Measurements from ENCODE around the gene MED4. TPM values are rescaled to one million over a fixed set of nuclear protein-coding genes. Genes with fewer than 3 reads are reported as not detected.

Gene MED4
- total RNA-seq, 6 donors from 2014 or later = 23.2 to 41.8 (median 35.5) TPM

GRCh38 chr13:48029859-48030258, 65.0 kb downstream of the MED4 start:
- H3K4me1 ChIP-seq = no peaks in the 10 kb centered on the region
- no peak overlapping the region for H3K4me3 ChIP-seq
- peaks cover 0 to 11% (median 3%) of the 10 kb centered on the region in 4 donors for H3K9me3 ChIP-seq
- whole genome bisulfite sequencing, 2 donors = 43 to 89% methylated on average over 2 of the region's 2 CpGs
- H3K36me3 ChIP-seq = no peaks in the 10 kb centered on the region
- no peaks in the 10 kb centered on the region for H3K27me3 ChIP-seq
- H3K27ac ChIP-seq = no peak overlapping the region
- ATAC-seq (ENCODE audit: low FRiP score in 2 of 2) (no peak), DNase-seq (no peak)
- TF ChIP-seq POLR2A (IDR thresholded peaks at IDR 0.05) (no peak), EP300 (IDR thresholded peaks at IDR 0.05) (no peak), CTCF (IDR thresholded peaks at IDR 0.05) (no peak), POLR2AphosphoS5 (IDR thresholded peaks at IDR 0.05) (no peak)

- no peaks in the 10 kb centered on the region for H3K27me3 ChIP-seq
- H3K4me1 ChIP-seq = no peaks in the 10 kb centered on the region
- H3K9me3 ChIP-seq = peaks cover 0 to 11% (median 3%) of the 10 kb centered on the region in 4 donors
- TF ChIP-seq POLR2A (IDR thresholded peaks at IDR 0.05) (no peak), POLR2AphosphoS5 (IDR thresholded peaks at IDR 0.05) (no peak), CTCF (IDR thresholded peaks at IDR 0.05) (no peak), EP300 (IDR thresholded peaks at IDR 0.05) (no peak)
- H3K36me3 ChIP-seq = no peaks in the 10 kb centered on the region
- H3K4me3 ChIP-seq = no peak overlapping the region
- no peak for DNase-seq
- H3K27ac ChIP-seq = no peak overlapping the region
- ATAC-seq (ENCODE audit: low FRiP score in 2 of 2) = no peak
Measured at GRCh38 chr13:48028066-48028465, 66.8 kb downstream of the MED4 start.

Small RNA genes within 50 kb of the gene (small RNA-seq; reads per million reads assigned to genes)
- gene POLR2KP2 = 0 reads per million in 4 donors

Other genes starting within 250 kb of the MED4 start
- gene SUCLA2, start 93.8 kb downstream of the MED4 start, total RNA-seq = 10 to 100 TPM; 15.0 to 67.4 (median 33.4) TPM
- 10 to 100 TPM in 3 of 6 donors, 1 to 10 TPM in 3; 4.0 to 12.5 (median 10.2) TPM for gene NUDT15, start 57.4 kb downstream of the MED4 start, total RNA-seq
- gene ITM2B, start 138.1 kb upstream of the MED4 start, total RNA-seq = 100 to 1,000 TPM in 5 of 6 donors, 10 to 100 TPM in 1; 90.1 to 854 (median 640) TPM
- gene RB1, start 208.6 kb upstream of the MED4 start, total RNA-seq = 10 to 100 TPM; 20.2 to 46.6 (median 32.9) TPM